HG02610 (cell line): ENCODE data around the gene GNL3.
"Not testable (repeated sequence)": the region's sequence is repeated elsewhere in the genome, so short reads cannot be mapped to it uniquely, and the experiment has no call there.

Experiments
- ATAC-seq: cut with Tn5 transposase; IDR thresholded peaks from one replicate; pipeline ENCODE4 v1.9.1; 2021; ENCODE audit warnings: mild to moderate bottlenecking, moderate library complexity; ENCODE audit not compliant: unreplicated experiment

GNL3 gene

GRCh38 chr3:52685709-52686691 lies at the start of gene GNL3, which contains the start of gene PBRM1:
GNL3 (plus strand) TSS chr3:52686032; CDS start chr3:52686093, 61 bp downstream.
PBRM1 (minus strand) TSS chr3:52685913.
- ATAC-seq: peak; percentile 52

GRCh38 chr3:52636673-52637072 lies 49.2 kb upstream of the GNL3 start:
- ATAC-seq: no peak

GRCh38 chr3:52645549-52645948 lies 40.3 kb upstream of the GNL3 start:
- no peak for ATAC-seq

- ATAC-seq: no peak
These were observed 36.2 kb upstream of the GNL3 start for GRCh38 chr3:52649461-52650210.

GRCh38 chr3:52650439-52650838 lies 35.4 kb upstream of the GNL3 start:
- no peak for ATAC-seq

- ATAC-seq: no peak
These were observed 34.2 kb upstream of the GNL3 start for GRCh38 chr3:52651592-52651991.

- no peak for ATAC-seq
These were observed 29.9 kb upstream of the GNL3 start for GRCh38 chr3:52655895-52656294.

GRCh38 chr3:52660046-52660445 lies 25.8 kb upstream of the GNL3 start:
- ATAC-seq: no peak

- no peak for ATAC-seq
These were observed 22.7 kb upstream of the GNL3 start for GRCh38 chr3:52663098-52663497.

- ATAC-seq: peak; percentile 95
These were observed 15.0 kb upstream of the GNL3 start for GRCh38 chr3:52670621-52671521.

- ATAC-seq: no peak
These were observed 14.2 kb upstream of the GNL3 start for GRCh38 chr3:52671676-52672075.

GRCh38 chr3:52676201-52676600 lies 9.6 kb upstream of the GNL3 start:
- not testable (repeated sequence) for ATAC-seq

GRCh38 chr3:52678265-52679198 lies 7.3 kb upstream of the GNL3 start:
- ATAC-seq: no peak

GRCh38 chr3:52679199-52679538 lies 6.7 kb upstream of the GNL3 start:
- ATAC-seq: no peak

GRCh38 chr3:52679811-52680210 lies 6.0 kb upstream of the GNL3 start:
- no peak for ATAC-seq

- ATAC-seq: no peak
These were observed 4.2 kb upstream of the GNL3 start for GRCh38 chr3:52681596-52681995.

GRCh38 chr3:52682016-52682415 lies 3.8 kb upstream of the GNL3 start:
- ATAC-seq: peak; percentile 37

GRCh38 chr3:52683611-52684010 lies 2.2 kb upstream of the GNL3 start:
- no peak for ATAC-seq

GRCh38 chr3:52684184-52684583 lies 1.6 kb upstream of the GNL3 start:
- no peak for ATAC-seq

- peak; percentile 73 for ATAC-seq
These were observed 535 bp upstream of the GNL3 start for GRCh38 chr3:52685285-52685708.
